HG02610 (cell line): ENCODE measurements around the gene TRIM41.
"Not testable (repeated sequence)": the region's sequence is repeated elsewhere in the genome, so short reads cannot be mapped to it uniquely, and the experiment has no call there.

ENCODE experiments used
- ATAC-seq: cut with Tn5 transposase; IDR thresholded peaks from one replicate; pipeline ENCODE4 v1.9.1; 2021; ENCODE audit warnings: mild to moderate bottlenecking, moderate library complexity; ENCODE audit not compliant: unreplicated experiment

Gene TRIM41

GRCh38 chr5:181223058-181223728 lies at the start of gene TRIM41:
TRIM41 (plus strand) TSS chr5:181223281; CDS start chr5:181224000, 719 bp downstream.
- peak; percentile 67 for ATAC-seq

GRCh38 chr5:181173420-181174342 lies 49.4 kb upstream of the TRIM41 start:
- peak; percentile 41 for ATAC-seq

- ATAC-seq, result no peak
These were observed 46.7 kb upstream of the TRIM41 start for GRCh38 chr5:181176254-181176952.

- not testable (repeated sequence) for ATAC-seq
These were observed 45.5 kb upstream of the TRIM41 start for GRCh38 chr5:181177559-181177958.

GRCh38 chr5:181181650-181182565 lies 41.2 kb upstream of the TRIM41 start:
- ATAC-seq, result peak; percentile 40

- ATAC-seq, result no peak
These were observed 40.4 kb upstream of the TRIM41 start for GRCh38 chr5:181182651-181183050.

- no peak for ATAC-seq
These were observed 38.2 kb upstream of the TRIM41 start for GRCh38 chr5:181184845-181185216.

- ATAC-seq, result no peak
These were observed 37.5 kb upstream of the TRIM41 start for GRCh38 chr5:181185560-181185959.

GRCh38 chr5:181186022-181186421 lies 37.1 kb upstream of the TRIM41 start:
- ATAC-seq, result no peak

GRCh38 chr5:181186986-181187499 lies 36.0 kb upstream of the TRIM41 start:
- no peak for ATAC-seq

- no peak for ATAC-seq
These were observed 35.4 kb upstream of the TRIM41 start for GRCh38 chr5:181187500-181188213.

- ATAC-seq, result no peak
These were observed 34.2 kb upstream of the TRIM41 start for GRCh38 chr5:181188700-181189362.

- ATAC-seq, result no peak
These were observed 33.6 kb upstream of the TRIM41 start for GRCh38 chr5:181189363-181189961.

GRCh38 chr5:181189962-181190710 lies 32.9 kb upstream of the TRIM41 start:
- ATAC-seq, result no peak

- ATAC-seq, result no peak
These were observed 32.2 kb upstream of the TRIM41 start for GRCh38 chr5:181190711-181191525.

- ATAC-seq, result peak; percentile 57
These were observed 31.4 kb upstream of the TRIM41 start for GRCh38 chr5:181191526-181192336.
